ENCODE measurements around the gene GPC3.
"Not testable (repeated sequence)": the region's sequence is repeated elsewhere in the genome, so short reads cannot be mapped to it uniquely, and the experiment has no call there.

GPC3 gene

DNA sequence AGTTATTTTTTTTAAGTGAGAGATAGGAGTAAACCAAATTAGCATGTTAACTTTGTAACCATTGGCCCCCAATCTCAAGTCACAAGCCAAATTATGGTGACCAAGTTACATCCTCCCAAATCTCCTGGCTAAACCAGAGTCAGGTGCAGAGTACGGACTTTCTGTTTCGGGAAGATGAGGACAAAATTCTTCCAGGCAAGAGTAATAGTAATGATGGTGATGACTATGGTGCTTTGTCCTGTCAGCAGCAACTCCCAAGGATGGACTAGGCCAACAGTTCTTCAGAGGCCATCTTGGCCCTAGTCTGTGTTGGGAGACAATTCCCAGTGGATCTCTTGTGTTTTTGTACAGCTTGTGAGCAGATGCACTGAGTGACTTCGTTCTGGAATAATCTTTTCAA is 148.8 kb downstream of the GPC3 start:
- DNase-seq, result no peak

- no peak for DNase-seq
Measured at GRCh38 chrX:133834771-133835170, 150.6 kb downstream of the GPC3 start.

DNA sequence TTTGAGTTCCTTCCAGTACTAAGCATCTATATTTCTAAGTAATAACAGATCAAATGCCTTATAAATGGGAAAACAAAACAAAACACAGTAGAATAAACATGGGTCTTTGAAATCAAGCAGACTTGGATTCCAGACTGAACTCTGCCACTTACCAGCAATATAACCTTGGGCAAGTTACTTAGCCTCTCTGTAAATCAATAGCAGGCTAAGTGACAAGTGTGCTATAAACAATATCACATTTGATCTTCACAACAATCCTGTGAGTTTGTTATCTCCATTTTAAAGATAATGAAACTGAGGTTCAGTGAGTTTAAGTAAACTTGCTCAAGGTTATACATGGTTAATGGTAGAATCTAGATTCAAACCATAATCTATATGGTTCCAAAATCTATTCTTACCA is 165.8 kb downstream of the GPC3 start:
- no peak for DNase-seq

DNA sequence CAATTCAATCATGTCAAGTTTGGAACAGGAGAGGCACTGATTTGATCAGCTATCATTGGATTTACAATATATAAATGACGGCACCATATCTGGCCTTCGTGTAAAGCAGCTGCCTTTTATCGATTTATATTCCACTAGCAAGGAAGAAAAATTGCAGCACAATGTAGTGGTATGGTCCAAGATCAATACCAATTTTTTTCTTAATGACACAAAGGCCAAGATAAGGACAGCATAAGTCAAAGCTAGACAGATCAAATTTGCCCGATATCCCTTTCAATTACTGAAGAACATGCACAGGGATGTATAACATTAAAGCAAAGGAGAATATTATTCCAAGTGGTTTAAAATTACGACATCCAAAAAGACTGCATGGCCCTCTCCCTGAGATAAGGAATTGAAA is 167.4 kb downstream of the GPC3 start:
- no peak for DNase-seq

DNA sequence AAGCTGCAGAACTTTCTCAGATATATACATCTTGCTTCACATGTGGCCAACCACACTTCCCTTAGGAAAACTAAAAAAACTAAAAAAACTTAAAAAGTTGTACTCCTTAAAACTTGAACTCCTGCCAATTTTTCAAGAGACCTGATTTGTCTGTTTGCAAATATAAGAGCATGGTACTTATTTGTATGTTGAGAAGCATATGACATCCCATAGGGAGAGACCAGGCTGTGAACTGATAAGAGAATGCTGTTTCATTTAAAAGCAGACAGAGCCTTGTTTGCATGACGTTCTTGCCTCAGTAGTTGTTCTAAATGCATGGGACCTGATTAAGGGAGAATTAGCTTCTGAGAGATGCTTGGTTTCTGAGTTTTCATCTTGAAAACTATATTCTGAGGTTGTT is 169.9 kb downstream of the GPC3 start:
- DNase-seq, result no peak

DNA sequence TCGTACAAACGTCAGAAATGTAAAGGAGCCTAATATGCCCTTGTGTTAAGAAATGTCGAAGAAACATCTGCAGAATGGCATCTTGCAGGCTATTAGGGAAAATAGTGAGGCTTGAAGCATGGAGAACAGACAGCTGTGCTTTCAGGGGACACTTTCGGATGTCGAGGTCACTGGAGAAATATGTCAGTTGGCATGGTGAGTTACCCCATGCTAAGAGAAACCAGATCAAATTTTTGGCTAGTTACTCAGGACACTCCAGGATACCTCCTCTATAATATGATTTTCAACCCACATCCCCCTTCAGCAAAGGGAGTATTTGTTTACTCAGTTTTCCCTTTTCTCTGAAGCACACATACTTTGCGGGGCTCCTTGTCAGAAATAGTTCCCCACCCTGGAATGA is 171.4 kb downstream of the GPC3 start:
- no peak for DNase-seq

DNA sequence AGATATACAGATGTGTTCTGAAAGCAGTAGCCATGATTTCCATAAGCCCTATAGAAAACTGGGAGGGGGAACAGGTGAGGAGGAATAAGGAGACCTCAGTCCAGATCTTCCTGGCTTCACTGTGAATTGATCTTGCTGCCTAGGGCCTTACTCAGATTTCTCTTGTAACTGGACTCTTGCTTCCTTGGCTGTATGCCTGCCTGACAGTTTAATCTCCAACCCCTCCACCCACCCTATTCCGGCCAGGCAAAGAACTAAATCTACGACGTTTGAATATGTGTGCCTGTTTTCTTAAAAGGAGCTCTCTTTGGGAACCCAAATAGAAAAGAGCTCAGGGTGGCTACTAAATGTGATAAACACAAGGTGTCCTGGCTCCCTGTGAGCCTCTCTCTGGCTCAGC is 173.0 kb downstream of the GPC3 start:
- no peak for DNase-seq

- DNase-seq, result no peak
Measured at GRCh38 chrX:133810925-133811324, 174.5 kb downstream of the GPC3 start.

DNA sequence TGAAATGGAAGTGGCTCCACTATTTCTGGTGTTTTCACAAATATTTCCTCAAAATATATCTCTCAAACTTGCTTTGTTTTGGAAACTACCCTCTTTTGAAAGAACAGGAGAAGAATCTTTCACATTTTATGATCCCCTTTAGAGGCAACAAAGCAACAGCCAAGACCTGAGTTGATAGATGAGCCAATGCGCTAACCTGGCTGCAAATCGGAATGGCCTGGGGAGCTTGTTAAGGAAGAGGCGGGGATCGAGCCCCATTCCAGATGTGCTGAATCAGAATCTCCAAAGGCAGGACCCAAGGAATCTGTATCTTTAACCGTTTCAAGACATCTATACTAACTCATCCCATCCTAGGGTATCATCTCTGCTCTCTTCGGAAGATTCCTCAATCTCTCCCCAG is 181.3 kb downstream of the GPC3 start:
- DNase-seq, result no peak

- DNase-seq, result no peak
Measured at GRCh38 chrX:133796282-133796681, 189.1 kb downstream of the GPC3 start.

DNA sequence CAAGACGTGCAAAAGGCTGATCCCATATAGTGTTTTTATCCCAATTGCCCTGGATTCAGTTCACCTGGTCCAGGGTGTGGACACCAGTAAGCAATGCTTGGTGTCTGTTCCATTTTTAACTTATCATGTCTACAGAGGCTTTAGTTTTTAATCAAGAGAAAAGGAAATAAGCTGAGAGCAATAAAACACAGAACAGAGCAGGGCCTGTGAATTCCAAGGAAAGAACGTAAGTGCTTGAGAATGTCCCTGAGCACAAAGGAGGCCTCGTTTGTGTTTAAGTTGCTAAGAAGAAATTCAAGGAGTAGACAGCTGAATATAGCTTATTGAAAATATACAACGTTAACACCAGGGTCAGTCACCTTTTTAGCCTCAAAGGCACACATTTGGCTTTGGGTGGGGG is 191.3 kb downstream of the GPC3 start:
- no peak for DNase-seq

DNA sequence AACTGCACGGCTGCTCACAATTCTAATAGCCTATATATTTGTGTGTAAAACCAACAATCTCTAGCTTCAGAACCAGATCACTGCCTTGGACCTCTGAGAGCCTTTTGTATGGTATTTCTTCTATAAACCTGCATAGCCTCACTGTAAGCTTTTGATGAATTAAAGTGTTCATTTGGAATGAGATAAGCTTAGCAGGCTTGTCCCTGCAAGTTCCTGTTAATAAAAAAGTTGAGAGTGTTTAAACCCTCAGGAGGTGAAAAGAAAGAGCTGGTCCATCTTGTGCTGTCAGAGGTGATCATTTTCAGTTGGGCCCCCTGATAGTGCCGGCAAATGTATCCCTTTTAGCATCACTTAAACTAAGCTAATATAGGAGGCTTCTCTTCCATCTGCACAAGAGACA is 191.8 kb downstream of the GPC3 start:
- DNase-seq, result no peak

DNA sequence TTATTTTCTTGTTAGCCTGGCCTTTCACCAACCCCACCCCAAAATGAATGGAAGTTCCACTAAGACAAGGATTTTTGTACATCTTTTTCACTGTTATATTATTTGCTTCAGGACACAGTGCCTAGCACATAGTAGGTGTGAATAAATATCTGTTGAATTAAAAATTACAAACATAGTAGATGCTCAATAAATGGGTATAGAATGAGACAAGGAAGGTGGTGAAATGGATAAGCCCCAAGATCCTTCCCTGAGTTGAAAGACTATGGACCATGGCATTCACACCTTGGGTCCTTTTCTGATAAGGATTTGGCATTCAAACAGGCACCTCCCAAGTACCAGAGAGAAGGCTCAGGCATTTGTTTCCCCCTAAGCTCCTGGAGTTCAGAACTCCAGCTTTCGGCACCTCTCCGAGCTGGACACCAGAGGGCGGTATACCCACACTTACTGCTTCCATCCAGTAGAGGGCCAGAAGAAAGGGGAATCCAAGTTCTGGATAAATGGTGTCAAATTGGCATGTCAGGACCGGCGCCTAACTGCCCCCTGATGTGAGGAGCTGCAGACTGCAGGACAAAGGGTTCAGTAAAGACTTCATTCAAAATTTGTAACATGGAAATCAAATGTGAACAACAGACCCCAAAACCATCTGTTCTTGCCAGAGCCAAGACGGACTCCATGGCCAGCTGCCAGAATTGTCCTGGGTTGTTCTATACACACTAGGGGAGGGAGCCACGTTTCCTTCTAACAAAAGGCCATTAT is 193.0 kb downstream of the GPC3 start:
- peak; percentile 81 to 85 for DNase-seq

- DNase-seq, result no peak
Measured at GRCh38 chrX:133789829-133790228, 195.6 kb downstream of the GPC3 start.

- no peak for DNase-seq
Measured at GRCh38 chrX:133786382-133786781, 199.0 kb downstream of the GPC3 start.

- no peak for DNase-seq
Measured at GRCh38 chrX:133783274-133783673, 202.1 kb downstream of the GPC3 start.

DNA sequence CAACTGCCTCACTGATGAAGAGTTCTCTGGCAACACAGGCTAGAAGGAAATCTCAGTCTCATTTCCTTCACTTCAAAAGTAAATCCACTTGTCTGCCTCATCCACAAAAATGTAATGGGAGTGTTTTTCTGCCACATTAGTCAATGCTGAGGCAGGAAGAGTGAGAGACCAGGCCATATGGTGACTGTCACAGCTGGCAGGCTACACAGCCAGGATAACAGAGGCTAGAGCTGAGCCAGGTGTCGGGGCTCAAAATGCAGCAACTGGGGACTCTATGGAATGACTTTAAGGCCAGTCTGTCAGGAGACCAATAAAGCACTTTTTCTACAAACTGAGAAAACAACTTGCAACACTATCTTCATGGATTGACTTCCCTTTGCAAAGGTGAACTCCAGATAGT is 204.2 kb downstream of the GPC3 start:
- DNase-seq, result no peak

DNA sequence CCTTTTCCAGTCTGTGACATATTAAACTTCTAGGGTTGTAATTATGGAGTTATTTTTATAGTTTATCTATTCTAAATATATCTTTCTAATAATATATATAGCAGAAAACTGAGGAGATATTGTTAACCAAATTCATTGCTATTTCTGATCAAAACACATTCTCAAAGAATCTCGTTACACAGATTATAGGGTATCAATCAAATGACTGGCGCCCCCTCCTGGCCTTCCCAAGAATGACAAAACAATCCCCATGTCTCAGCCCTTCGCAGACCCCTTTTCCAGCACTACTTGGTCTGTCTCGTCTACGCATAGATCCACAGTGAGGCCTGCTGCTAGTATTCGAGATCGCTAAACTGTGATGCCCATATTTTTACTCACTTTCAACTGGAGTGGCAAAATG is 209.3 kb downstream of the GPC3 start:
- peak; percentile 6 to 10 for DNase-seq

DNA sequence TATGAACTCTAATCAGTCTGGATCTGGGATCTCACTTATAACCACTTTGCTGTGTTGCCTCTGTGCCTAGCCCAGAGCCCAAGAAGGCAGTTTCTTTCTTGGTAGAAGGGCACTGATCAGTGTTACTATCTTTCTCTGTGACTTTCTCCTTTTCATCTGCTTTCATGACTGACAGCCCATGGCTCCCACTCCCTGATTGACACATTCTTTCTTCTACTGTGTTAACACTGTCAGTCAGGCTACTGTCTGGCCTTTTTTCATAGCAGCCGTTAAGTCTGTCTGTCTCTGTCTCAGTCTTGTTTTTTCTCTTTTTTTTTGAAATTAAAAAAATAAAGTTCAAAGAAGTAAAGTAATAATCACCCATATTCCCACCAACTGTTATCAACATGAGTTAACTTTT is 210.6 kb downstream of the GPC3 start:
- no peak for DNase-seq

GRCh38 chrX:133771086-133771646 is 214.2 kb downstream of the GPC3 start:
- DNase-seq, result peak; percentile 54 to 83

DNA sequence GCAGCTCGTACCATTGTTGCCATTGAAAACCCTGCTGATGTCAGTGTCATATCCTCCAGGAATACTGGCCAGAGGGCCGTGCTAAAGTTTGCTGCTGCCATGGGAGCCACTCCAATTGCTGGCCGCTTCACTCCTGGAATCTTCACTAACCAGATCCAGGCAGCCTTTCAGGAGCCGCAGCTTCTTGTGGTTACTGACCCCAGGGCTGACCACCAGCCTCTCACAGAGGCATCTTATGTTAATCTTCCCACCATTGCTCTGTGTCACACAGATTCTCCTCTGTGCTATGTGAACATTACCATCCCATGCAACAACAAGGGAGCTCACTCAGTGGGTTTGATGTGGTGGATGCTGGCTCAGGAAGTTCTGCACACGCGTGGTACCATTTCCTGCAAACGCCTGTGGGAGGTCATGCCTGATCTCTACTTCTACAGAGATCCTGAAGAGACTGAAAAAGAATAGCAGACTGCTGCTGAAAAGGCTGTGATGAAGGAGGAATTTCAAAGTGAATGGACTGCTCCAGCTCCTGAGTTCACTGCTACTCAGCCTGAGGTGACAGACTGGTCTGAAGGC is 222.3 kb downstream of the GPC3 start:
- DNase-seq, result not testable (repeated sequence)

DNA sequence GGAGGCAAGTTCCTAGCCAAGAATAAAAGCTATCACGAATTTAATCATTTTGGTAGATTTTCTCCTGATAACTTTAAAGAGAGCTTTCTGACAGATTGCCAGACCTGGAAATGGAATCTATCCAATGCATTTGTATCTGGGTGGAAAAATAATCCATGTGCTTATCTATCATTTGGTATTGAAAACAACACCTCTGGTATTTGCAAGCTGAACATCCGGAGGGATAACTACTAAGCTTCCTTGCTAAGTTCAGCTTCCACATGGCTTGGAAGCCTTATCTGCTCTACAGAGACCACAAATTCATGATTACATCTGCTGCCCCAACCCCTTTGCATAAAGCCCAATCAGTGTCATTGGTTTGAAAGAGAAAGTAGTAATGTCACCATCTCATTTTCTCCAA is 230.7 kb downstream of the GPC3 start:
- no peak for DNase-seq

GRCh38 chrX:133749951-133750350 is 235.4 kb downstream of the GPC3 start:
- no peak for DNase-seq

GRCh38 chrX:133749370-133749769 is 236.0 kb downstream of the GPC3 start:
- DNase-seq, result no peak

- DNase-seq, result no peak
Measured at GRCh38 chrX:133747196-133747595, 238.2 kb downstream of the GPC3 start.
